ENCODE results near the gene IL23R. TPM values are rescaled to one million over a fixed set of nuclear protein-coding genes. Genes with fewer than 3 reads are reported as not detected.

Gene IL23R
- total RNA-seq, 1 experiment from 2014 or later, result not detected

- Mint-ChIP-seq H3K27me3 (ENCODE audit: low read depth) (no peaks in the 10 kb centered on the region; the same call in 1 of the 2 replicates), H3K27ac (no peak overlapping the region), H3K4me1 (no peaks in the 10 kb centered on the region), H3K36me3 (ENCODE audit: insufficient read depth in 1 of 3, low read depth in 3 of 3) (no peaks in the 10 kb centered on the region), H3K4me3 (no peak overlapping the region), H3K9me3 (no peaks in the 10 kb centered on the region)
- Histone ChIP-seq H3K9me3 (ENCODE audit: control insufficient read depth, low read depth, low read length) (no peaks in the 10 kb centered on the region), H4K91ac (ENCODE audit: insufficient read length, low read depth, low read length) (no peak overlapping the region), H4K8ac (replicated peaks; ENCODE audit: insufficient read length, low read depth, low read length) (no peak overlapping the region), H2BK120ac (ENCODE audit: low read depth, low read length, poor library complexity, severe bottlenecking) (no peak overlapping the region), H2BK5ac (ENCODE audit: insufficient read length, low read length) (no peak overlapping the region), H3K4ac (ENCODE audit: low read depth, low read length) (no peak overlapping the region), H2BK20ac (ENCODE audit: low read depth, low read length, poor library complexity, severe bottlenecking) (no peak overlapping the region), H3K23ac (ENCODE audit: insufficient read length, low read depth, low read length) (no peak overlapping the region), H2BK15ac (ENCODE audit: low read depth, low read length) (no peak overlapping the region), H3K4me1 (ENCODE audit: insufficient read depth, low read length) (no peaks in the 10 kb centered on the region), H4K20me1 (ENCODE audit: control insufficient read depth, insufficient read depth, insufficient read length) (no peaks in the 10 kb centered on the region), H3K4me2 (ENCODE audit: insufficient read depth, insufficient read length, low read length) (no peak overlapping the region), H3K18ac (ENCODE audit: insufficient read length, low read depth, low read length) (no peak overlapping the region), H3K14ac (ENCODE audit: insufficient read depth, low read length) (no peak overlapping the region), H3K27ac (ENCODE audit: insufficient read length, low read depth, low read length) (no peak overlapping the region), H3K79me1 (ENCODE audit: insufficient read depth, low read depth, low read length, poor library complexity, severe bottlenecking) (no peaks in the 10 kb centered on the region), H3K9ac (ENCODE audit: extremely low read depth, insufficient read length, low read length) (no peak overlapping the region), H4K5ac (ENCODE audit: insufficient read length, low read depth, low read length) (no peak overlapping the region), H3K27me3 (ENCODE audit: insufficient read depth, low read length) (no peaks in the 10 kb centered on the region), H2AK5ac (ENCODE audit: insufficient read length, low read length) (no peak overlapping the region), H3K79me2 (ENCODE audit: insufficient read depth, low read length) (no peaks in the 10 kb centered on the region), H3T11ph (ENCODE audit: low read length) (no peak overlapping the region), H3K56ac (ENCODE audit: insufficient read length, low read depth, low read length) (no peak overlapping the region), H3K23me2 (ENCODE audit: insufficient read length, low read depth, low read length, poor library complexity, severe bottlenecking) (no peaks in the 10 kb centered on the region), H2BK12ac (ENCODE audit: insufficient read length, low read depth, low read length) (no peak overlapping the region), H2AFZ (ENCODE audit: low read length) (no peak overlapping the region)
- 100% methylated on average over 1 of the region's 1 CpG for whole genome bisulfite sequencing (ENCODE audit: extremely low coverage, insufficient read length, low lambda C conversion rate)
- no peak for TF ChIP-seq CTCF (conservative IDR thresholded peaks at IDR 0.05)
- DNase-seq, result no peak
Observed at GRCh38 chr1:67192902-67193301, 26.6 kb downstream of the IL23R start.

All from H9 (cell line).